Ovary (tissue), 9 donors: ENCODE data around the gene KDM4C. TPM values are rescaled to one million over a fixed set of nuclear protein-coding genes. Genes with fewer than 3 reads are reported as not detected.

Experiments used
- DNase-seq, 5 donors: peaks; one replicate each; pipeline ENCODE4 v3.0.0-alpha.2; 2019 to 2020
- H3K27ac ChIP-seq, 2 donors: fragments of 200-600 bp; one replicate each; pipeline versions ENCODE4 v1.5.1 to v1.8.0; 2019 to 2022
- H3K27me3 ChIP-seq: fragments of 200-600 bp; one replicate; pipeline ENCODE4 v1.8.0; 2022
- H3K36me3 ChIP-seq: fragments of 200-600 bp; sonication (generic); one replicate; pipeline ENCODE4 v1.5.1; 2019
- H3K4me1 ChIP-seq: one replicate; pipeline ENCODE4 v1.8.1; 2013; ENCODE audit warnings: mild to moderate bottlenecking, moderate library complexity; ENCODE audit not compliant: insufficient read depth
- H3K4me3 ChIP-seq: fragments of 200-600 bp; sonication (generic); one replicate; pipeline ENCODE4 v1.5.1; 2017
- H3K9me3 ChIP-seq, 2 donors: fragments of 200-600 bp in 1 of 2; sonication (generic) in 1 of 2; one replicate each; pipeline versions ENCODE4 v1.5.1 to v1.8.1; 2013 to 2019; ENCODE audit warnings: mild to moderate bottlenecking in 1 of 2, moderate library complexity in 1 of 2
- CTCF ChIP-seq, 3 donors: fragments of 450-650 bp in 2 of 3; fragments of 200-600 bp in 1 of 3; IDR thresholded peaks; one replicate each; pipeline versions ENCODE4 v1.5.1 to v1.8.0; 2016 to 2022; ENCODE audit warnings: antibody characterized with exemption in 3 of 3, mild to moderate bottlenecking in 1 of 3
- EP300 ChIP-seq: sonication (generic); formaldehyde crosslinking; IDR thresholded peaks from one replicate; pipeline ENCODE4 v1.6.1; 2017; ENCODE audit warnings: antibody characterized with exemption
- POLR2A ChIP-seq: fragments of 450-650 bp; IDR thresholded peaks from one replicate; pipeline ENCODE4 v1.6.1; 2017; ENCODE audit warnings: antibody characterized with exemption, mild to moderate bottlenecking, moderate library complexity
- WGBS, 3 donors: extraction: QIAGEN DNeasy Blood & Tissue Kit in 1 of 3; methylation state at CpG; one replicate each; pipeline versions ENCODE4 v1.1.5 to v1.1.7; 2013 to 2017; 5-methylcytosine and 5-hydroxymethylcytosine counted together
- intact Hi-C, 4 donors: fragments of 100-400 bp; cut with DNase I; formaldehyde crosslinking; loops; one replicate each; pipeline versions ENCODE4 v1.11.0 to v1.15.1; 2022 to 2023
- polyA plus RNA-seq, 2 donors: library from polyadenylated mRNA; stranded (reverse); fragments of 200-250 nt in 1 of 2; fragments of 350-450 nt in 1 of 2; fragmentation: Illumina TruSeq in 1 of 2; extraction: RNeasy Lipid Tissue Mini Kit (QIAGEN cat#74804) in 1 of 2; gene quantifications; one replicate each; pipeline ENCODE4 v1.2.3, GENCODE V29; 2013 to 2014
- total RNA-seq, 7 donors: library from RNA; depleted of rRNA in 2 of 7; stranded (reverse); fragments of >200 nt in 2 of 7; fragmentation: NEBNext Ultra II Directional in 3 of 7; extraction: Animal tissue kit (Norgen Biotek cat#: 25700) in 3 of 7; gene quantifications; one replicate each; pipeline versions ENCODE4 v1.1.0 to v1.2.4, GENCODE V29; 2016 to 2023
- donor health status: DM: no; HTN: no; CAD: no; lungs with moderate emphysema.
- donor health status: DM: no; HTN: no; CAD: no.
- donor health status: Bipolar disorder and iron deficiency.
- donor health status: DM: yes; HTN: yes; CAD: no.
- donor health status: DM: no; HTN: no; CAD: no.
- donor health status: DM: yes; HTN: yes; CAD: no.

KDM4C gene
- total and polyA plus RNA-seq, 9 donors, result 9.5 to 35.6 (median 26.7) TPM

DNA sequence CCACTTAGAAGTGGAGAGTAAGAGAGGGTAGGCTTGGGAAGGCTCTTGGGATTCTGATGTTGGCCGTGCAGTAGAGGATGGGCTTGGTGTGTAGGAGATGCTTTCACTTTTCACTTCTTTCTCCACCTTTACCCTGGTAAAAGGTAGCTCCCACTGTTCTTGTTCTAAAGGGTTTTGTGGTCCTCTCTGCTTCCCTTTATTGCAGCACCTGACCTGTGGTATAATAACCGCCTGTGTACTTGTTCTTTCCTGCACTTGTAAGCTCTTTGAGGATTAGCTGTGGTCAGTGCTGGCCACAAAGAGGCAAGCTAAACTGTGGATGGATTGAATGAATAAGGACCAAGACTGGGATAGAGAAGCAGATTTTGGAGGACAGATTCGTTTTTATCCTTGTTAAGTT, 25.2 kb downstream of the KDM4C start:
- Histone ChIP-seq H3K27me3 (no peaks in the 10 kb centered on the region), H3K9me3 (no peaks in the 10 kb centered on the region), H3K4me3 (no peak overlapping the region), H3K36me3 (no peaks in the 10 kb centered on the region), H3K27ac (no peak overlapping the region), H3K4me1 (peaks cover 3% of the 10 kb centered on the region)
- 93 to 94% (median 94%) methylated on average over 3 of the region's 3 CpGs for WGBS, 3 donors
- TF ChIP-seq EP300 (no peak), POLR2A (no peak), CTCF (IDR thresholded peaks at IDR 0.05) (no peak)
- intact Hi-C loops, result no loop called here
- DNase-seq, result no peak

DNA sequence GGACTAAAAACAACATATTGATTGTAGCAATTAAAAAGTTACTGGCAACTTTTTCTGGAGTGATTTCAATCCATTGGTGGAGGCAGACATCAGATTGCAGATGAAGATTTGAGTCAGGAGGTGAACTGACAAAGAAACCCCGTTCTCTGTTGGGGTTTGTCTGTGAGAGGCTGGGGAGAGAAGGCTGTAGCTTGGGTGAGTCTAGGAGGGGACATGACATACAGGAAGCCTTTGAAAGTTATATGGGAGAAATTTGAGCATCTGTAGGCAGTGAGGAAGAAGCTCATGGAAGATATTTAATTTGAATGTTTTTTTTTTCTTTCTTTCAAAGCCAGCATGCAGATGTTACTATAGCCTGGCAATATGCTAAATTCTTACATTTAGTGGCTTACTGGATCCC, 26.0 kb downstream of the KDM4C start:
- intact Hi-C loops, result no loop called here
- H3K27me3 ChIP-seq, result no peaks in the 10 kb centered on the region
- no peaks in the 10 kb centered on the region for H3K9me3 ChIP-seq
- no peaks in the 10 kb centered on the region for H3K36me3 ChIP-seq
- no peak overlapping the region for H3K4me3 ChIP-seq
- TF ChIP-seq EP300 (no peak), POLR2A (no peak), CTCF (IDR thresholded peaks at IDR 0.05) (no peak)
- no peak overlapping the region for H3K27ac ChIP-seq
- 88 to 95% (median 90%) methylated on average over 1 of the region's 1 CpG for WGBS, 3 donors
- no peak for DNase-seq
- H3K4me1 ChIP-seq, result peaks cover 3% of the 10 kb centered on the region

DNA sequence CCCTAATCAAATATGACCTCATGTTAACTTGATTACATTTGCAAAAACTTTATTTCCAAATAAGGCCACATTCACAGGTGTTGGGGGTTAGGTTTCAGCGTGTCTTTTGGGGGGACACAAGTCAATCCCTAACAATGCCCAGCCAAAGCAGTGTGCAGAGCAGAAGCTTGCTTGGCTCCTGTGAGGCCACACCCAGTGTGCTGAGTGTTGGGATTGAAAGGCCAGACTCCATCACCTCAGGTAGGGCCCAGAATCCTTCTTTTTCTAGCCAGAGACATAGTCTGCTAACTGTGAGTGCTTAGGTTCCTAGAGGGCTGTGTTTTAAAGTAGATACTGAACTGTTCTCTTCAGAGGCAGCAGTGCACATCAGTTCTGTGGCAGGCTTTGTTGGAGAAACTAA, 27.9 kb downstream of the KDM4C start:
- Histone ChIP-seq H3K4me1 (peaks cover 3% of the 10 kb centered on the region), H3K4me3 (no peak overlapping the region), H3K27me3 (no peaks in the 10 kb centered on the region), H3K27ac (no peak overlapping the region), H3K36me3 (no peaks in the 10 kb centered on the region), H3K9me3 (no peaks in the 10 kb centered on the region)
- no peak for DNase-seq
- TF ChIP-seq EP300 (no peak), POLR2A (no peak), CTCF (IDR thresholded peaks at IDR 0.05) (no peak)
- WGBS, 3 donors, result 94 to 100% (median 95%) methylated on average over 1 of the region's 1 CpG
- intact Hi-C loops, result no loop called here

- peaks cover 3% of the 10 kb centered on the region for H3K4me1 ChIP-seq
- no peaks in the 10 kb centered on the region for H3K36me3 ChIP-seq
- no peaks in the 10 kb centered on the region for H3K9me3 ChIP-seq
- WGBS, 3 donors, result 51 to 84% (median 79%) methylated on average over 3 of the region's 3 CpGs
- no peak overlapping the region for H3K4me3 ChIP-seq
- H3K27ac ChIP-seq, result no peak overlapping the region
- no peak for TF ChIP-seq POLR2A
- no peak for TF ChIP-seq CTCF (IDR thresholded peaks at IDR 0.05)
- TF ChIP-seq EP300, result no peak
- intact Hi-C loops, result no loop called here
- H3K27me3 ChIP-seq, result no peaks in the 10 kb centered on the region
- DNase-seq, result no peak
These were observed 30.0 kb downstream of the KDM4C start for GRCh38 chr9:6787793-6788161.
